ACHN (cell line): ENCODE measurements around the gene MAP3K20.
"Not testable (repeated sequence)": the region's sequence is repeated elsewhere in the genome, so short reads cannot be mapped to it uniquely, and the experiment has no call there.

Experiments used
- DNase-seq: peaks from one replicate; pipeline ENCODE4 v3.0.0-alpha.2; 2015
- in situ Hi-C: cut with HindIII; loops from 2 replicates; pipeline ENCODE4 v1.10.0; 2017; ENCODE audit warnings: low sequenced_read_pairs, low pct_ligation_motif_present, low pct_unique_long_range_greater_than_20kb

Gene MAP3K20

GRCh38 chr2:173231465-173231864 is 155.8 kb downstream of the MAP3K20 start:
- in situ Hi-C loops, result no loop called here
- DNase-seq, result no peak

DNA sequence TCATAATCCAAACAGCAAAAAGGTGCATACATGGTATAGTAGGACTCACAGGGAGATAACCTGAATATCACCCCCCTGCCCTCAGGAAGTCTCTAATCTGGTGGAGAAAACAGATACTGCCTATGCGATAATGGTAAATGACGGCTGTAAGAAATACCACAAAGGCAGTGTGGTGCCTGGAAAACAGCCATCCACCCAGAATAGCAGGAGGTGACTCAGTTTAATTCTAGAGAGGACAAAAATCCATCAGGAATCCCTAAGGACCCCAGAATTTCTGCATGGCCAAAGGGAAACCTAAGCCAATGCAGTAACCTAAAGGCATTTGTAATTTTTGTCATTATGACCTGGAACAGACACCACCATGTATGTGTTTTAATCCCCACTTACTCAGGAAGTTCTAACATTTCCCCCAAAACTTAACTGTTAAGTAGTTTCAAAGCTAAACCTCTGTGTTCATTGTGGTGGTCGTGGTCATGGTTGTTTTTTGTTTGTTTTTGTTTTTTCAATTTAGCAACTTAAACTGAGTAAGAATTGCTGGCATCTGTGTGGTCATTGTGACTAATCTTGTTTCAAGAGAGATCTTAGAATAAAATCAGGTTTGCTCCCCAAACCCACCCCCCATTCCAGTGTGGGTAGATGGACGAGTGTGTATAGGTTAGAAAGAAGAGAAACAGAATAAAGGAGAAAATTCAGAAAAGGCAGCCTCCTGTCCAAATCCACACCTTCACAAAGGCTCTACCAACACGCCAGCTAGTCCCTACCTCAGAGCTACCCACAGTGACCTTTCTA is 157.5 kb downstream of the MAP3K20 start:
- in situ Hi-C loops, result no loop called here
- DNase-seq, result no peak

- in situ Hi-C loops, result no loop called here
- DNase-seq, result no peak
Measured at GRCh38 chr2:173235947-173236803, 160.5 kb downstream of the MAP3K20 start.

DNA sequence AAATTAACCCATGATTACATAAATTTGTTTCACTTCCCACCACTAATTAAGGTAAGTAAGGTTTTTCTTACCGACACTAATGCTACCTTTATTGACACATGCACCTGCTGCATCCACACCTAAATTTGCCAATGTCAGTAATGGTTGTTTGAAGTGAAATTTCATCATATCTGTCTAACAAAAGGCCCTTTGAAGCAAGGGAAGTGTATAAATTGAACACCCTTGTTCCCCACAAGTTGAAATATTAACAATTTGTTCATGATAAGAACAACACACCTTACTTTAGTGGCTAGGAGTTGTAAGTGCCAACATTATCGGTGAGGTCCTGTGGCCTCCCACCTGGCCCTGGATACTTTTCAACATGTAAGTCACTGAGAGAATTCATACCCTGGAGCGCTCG is 162.7 kb downstream of the MAP3K20 start:
- in situ Hi-C loops, result no loop called here
- DNase-seq, result no peak

DNA sequence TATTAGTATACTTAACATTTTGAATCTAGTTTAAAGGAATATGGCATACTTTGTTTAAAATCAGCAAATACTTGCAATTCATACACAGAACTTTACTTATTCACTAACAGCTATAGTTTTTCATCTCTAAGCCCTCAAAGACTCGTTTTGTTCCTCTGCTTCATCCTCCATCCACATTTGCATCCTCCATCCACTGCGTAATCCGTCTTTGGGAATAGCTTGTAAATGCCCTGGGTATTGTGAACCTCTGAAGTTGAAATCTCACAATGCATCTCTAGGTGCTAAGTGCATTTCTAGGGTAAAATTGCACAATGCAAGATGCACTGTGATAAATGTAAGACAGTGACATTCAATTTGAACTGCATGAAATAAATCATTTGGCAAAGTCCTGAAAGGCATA is 163.2 kb downstream of the MAP3K20 start:
- in situ Hi-C loops, result no loop called here
- DNase-seq, result no peak

DNA sequence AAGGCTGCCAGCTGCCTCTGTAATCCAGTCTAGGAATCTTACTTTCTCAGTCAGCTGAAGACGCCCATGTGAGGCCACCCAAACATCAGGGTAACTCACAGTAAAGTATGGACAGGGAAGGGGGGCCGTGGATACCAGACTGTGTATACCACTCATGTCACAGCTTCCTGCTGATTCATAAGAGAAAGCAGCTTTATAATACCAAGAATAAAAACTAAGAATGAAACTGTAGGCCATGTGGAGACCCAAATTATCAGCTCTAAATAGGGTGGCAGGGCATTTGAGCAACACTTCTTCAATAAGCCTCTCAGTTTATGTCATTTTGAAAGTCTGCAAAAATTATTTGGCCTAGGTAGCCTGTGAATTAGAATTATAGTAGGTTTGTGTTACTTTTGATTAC is 164.0 kb downstream of the MAP3K20 start:
- DNase-seq, result no peak
- in situ Hi-C loops, result no loop called here

- no peak for DNase-seq
- in situ Hi-C loops, result no loop called here
Measured at GRCh38 chr2:173240083-173240482, 164.4 kb downstream of the MAP3K20 start.

DNA sequence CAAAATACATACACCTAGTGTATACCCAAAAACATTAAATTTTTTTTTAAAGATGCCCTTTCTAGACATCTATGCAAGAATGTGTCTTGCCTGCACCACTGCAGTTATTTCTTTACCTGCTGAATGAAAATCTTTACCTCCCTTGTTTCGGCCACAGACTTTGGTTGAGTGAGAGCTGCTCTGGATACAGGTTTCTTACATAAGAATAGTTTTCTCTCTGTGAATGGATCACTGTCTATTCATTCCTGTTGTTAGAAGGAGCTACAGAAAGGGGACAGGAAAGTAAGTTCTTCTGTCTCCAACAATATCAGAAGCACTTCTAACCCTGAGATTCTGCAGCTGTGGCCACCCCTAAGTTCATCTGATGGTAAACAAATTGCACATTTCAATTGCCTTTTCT is 166.0 kb downstream of the MAP3K20 start:
- no peak for DNase-seq
- in situ Hi-C loops, result no loop called here

GRCh38 chr2:173247156-173247555 is 171.5 kb downstream of the MAP3K20 start:
- in situ Hi-C loops, result no loop called here
- DNase-seq, result no peak

DNA sequence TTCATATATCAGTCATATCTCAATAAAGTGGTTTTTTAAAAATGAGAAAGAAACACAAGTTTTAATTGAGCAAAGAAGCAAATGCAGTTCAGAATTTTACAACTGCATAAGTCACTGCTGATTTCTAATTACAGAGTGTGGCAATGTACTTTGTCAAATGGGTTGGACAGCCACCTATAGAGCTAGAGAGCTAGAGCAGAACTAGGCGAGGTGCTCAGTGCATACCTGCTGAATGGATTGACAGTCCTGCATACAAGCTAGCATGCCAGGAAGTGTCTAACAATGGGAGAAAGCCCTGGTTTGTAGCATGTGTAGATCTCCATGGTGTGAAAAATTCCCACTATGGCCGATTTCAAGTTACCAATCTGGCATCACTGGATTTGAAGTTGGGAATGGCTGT is 172.7 kb downstream of the MAP3K20 start:
- in situ Hi-C loops, result no loop called here
- DNase-seq, result no peak

- in situ Hi-C loops, result no loop called here
- DNase-seq, result no peak
Measured at GRCh38 chr2:173249661-173250641, 174.3 kb downstream of the MAP3K20 start.

GRCh38 chr2:173251225-173251624 is 175.6 kb downstream of the MAP3K20 start:
- in situ Hi-C loops, result no loop called here

DNA sequence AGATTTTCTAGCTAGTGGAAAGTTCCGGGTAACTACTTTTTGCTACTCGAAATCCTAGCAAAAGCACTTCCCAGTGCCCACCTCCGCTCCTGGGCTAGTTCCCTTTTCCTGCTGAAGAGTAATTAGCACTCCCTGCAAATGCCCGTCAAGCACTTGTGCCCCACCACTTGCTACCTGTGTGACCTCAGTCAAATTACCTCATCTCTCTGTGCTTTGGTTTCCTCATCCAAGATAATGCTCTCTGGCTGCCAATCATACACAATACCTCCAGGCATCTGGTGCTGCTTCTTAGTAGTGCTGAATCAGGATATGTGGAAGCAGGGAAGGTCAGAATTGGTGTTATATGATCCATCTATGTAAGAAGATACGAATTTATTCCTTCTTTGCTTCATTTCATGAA is 176.9 kb downstream of the MAP3K20 start:
- DNase-seq, result no peak
- in situ Hi-C loops, result no loop called here

More at GRCh38 chr2:173251225-173251624, 175.6 kb downstream of the MAP3K20 start:
- no peak for DNase-seq

GRCh38 chr2:173254659-173255058 is 179.0 kb downstream of the MAP3K20 start:
- in situ Hi-C loops, result no loop called here
- DNase-seq, result no peak

GRCh38 chr2:173258701-173259100 is 183.1 kb downstream of the MAP3K20 start:
- DNase-seq, result no peak
- in situ Hi-C loops, result no loop called here

- in situ Hi-C loops, DNase-seq: not testable (repeated sequence)
Measured at GRCh38 chr2:173262356-173262755, 186.7 kb downstream of the MAP3K20 start.

GRCh38 chr2:173264151-173264550 is 188.5 kb downstream of the MAP3K20 start:
- DNase-seq, result no peak
- in situ Hi-C loops, result no loop called here

DNA sequence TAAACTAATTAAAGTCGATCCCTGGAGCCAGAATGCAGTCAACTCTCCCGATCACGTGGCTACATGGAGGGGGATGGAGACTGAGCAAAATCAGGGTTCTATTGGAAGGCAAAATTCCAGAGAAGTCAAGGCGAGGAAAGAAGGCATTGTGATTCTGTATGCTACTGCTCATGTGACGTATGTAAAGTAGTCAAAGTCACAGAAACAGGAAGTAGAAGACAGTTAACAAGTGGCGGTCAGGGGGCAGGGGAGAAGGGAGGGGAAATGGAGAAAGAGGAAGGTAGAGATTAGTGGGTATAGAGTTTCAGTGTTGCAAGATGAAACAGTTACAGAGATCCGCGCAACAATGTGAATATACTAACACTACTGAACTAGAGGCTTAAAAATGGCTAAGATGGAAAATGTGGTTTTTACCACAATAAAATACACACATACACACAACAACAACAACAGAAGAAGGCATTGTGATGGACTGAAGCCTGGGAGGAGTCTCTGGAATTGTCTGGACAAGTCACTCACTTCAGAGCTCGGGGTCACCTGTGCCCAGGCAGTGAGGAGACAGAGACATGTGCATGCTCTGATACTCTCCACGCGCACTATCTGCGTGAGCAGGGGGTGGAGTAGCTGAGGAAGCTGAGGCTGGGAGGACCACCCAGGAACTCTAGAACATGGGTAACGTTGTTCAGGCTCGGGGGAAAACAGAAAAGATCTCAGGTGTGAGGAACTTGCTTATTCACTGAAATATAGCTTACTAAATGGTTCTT is 189.1 kb downstream of the MAP3K20 start:
- in situ Hi-C loops, result no loop called here
- DNase-seq, result no peak
